OCI-LY7 (cell line): ENCODE measurements around the gene SELENOM. TPM values are rescaled to one million over a fixed set of nuclear protein-coding genes. Genes with fewer than 3 reads are reported as not detected.

ENCODE experiments used
- BruUV-seq: library from RNA; stranded (reverse); fragments of 400-500 nt; replicated peaks from 2 replicates; lab custom pipeline; 2021; lab: Mats Ljungman, UMichigan
- CTCF ChIA-PET: fragments of 300-600 bp; sonication (Branson Sonifier 250); formaldehyde crosslinking; loops from one replicate; lab custom pipeline; 2022; ENCODE audit warnings: antibody characterized with exemption; ENCODE audit not compliant: unreplicated experiment; lab: Charles Lee
- POLR2A ChIA-PET: fragments of 300-600 bp; sonication (Branson Sonifier 250); formaldehyde crosslinking; loops from one replicate; lab custom pipeline; 2022; ENCODE audit warnings: antibody characterized with exemption; lab: Charles Lee
- DNase-seq: peaks from one replicate; pipeline ENCODE4 v3.0.0-alpha.2; 2015; ENCODE audit warnings: low spot score
- H2AFZ ChIP-seq: fragments of 200-600 bp; sonication (generic), shearing (Covaris generic); 2 replicates; pipeline ENCODE4 v1.6.1; 2014; ENCODE audit warnings: mild to moderate bottlenecking, antibody characterized with exemption, low read length, moderate library complexity
- H3K27ac ChIP-seq: fragments of 200-600 bp; sonication (generic); 2 replicates; pipeline ENCODE4 v1.5.1; 2014; ENCODE audit warnings: mixed run types, low read depth, mild to moderate bottlenecking, moderate library complexity, low read length, inconsistent platforms; ENCODE audit not compliant: poor library complexity, severe bottlenecking
- H3K36me3 ChIP-seq: fragments of 200-600 bp; sonication (generic); 2 replicates; pipeline ENCODE4 v1.6.1; 2014; ENCODE audit warnings: mild to moderate bottlenecking, antibody characterized with exemption, low read length, moderate library complexity, mixed read lengths; ENCODE audit not compliant: insufficient read depth
- H3K4me1 ChIP-seq: fragments of 200-600 bp; sonication (generic); 2 replicates; pipeline ENCODE4 v1.5.1; 2014; ENCODE audit warnings: mild to moderate bottlenecking, low read length; ENCODE audit not compliant: insufficient read depth, poor library complexity, severe bottlenecking
- H3K4me2 ChIP-seq: fragments of 200-600 bp; sonication (generic); 2 replicates; pipeline ENCODE4 v1.6.1; 2014; ENCODE audit warnings: mild to moderate bottlenecking, low read length
- H3K4me3 ChIP-seq: fragments of 200-600 bp; sonication (generic); 2 replicates; pipeline ENCODE4 v1.5.1; 2014; ENCODE audit warnings: mild to moderate bottlenecking, low read depth, low read length; ENCODE audit not compliant: poor library complexity, severe bottlenecking
- H3K79me2 ChIP-seq: fragments of 200-600 bp; sonication (generic); 2 replicates; pipeline ENCODE4 v1.6.1; 2016; ENCODE audit warnings: low read depth, mild to moderate bottlenecking, low read length, moderate library complexity, mixed read lengths; ENCODE audit not compliant: insufficient read depth
- H3K9me2 ChIP-seq: fragments of 200-600 bp; sonication (generic); 2 replicates; pipeline ENCODE4 v1.6.1; 2016; ENCODE audit warnings: mild to moderate bottlenecking, low read length, mixed read lengths; ENCODE audit not compliant: insufficient read depth
- H3K9me3 ChIP-seq: fragments of 200-600 bp; sonication (generic); 2 replicates; pipeline ENCODE4 v1.6.1; 2014; ENCODE audit warnings: mild to moderate bottlenecking, mixed run types, low read length, mixed read lengths
- H4K20me1 ChIP-seq: fragments of 200-600 bp; sonication (generic); 2 replicates; pipeline ENCODE4 v1.6.1; 2014; ENCODE audit warnings: mild to moderate bottlenecking, antibody characterized with exemption, low read length, moderate library complexity, mixed read lengths; ENCODE audit not compliant: insufficient read depth
- CTCF ChIP-seq: fragments of 200-600 bp; sonication (generic); conservative IDR thresholded peaks from 2 replicates; pipeline ENCODE4 v1.5.1; 2014; ENCODE audit warnings: mild to moderate bottlenecking, antibody characterized with exemption, low read length, moderate library complexity, mixed read lengths
- EZH2phosphoT487 ChIP-seq: fragments of 200-600 bp; sonication (generic); IDR thresholded peaks from 2 replicates; pipeline ENCODE4 v1.6.1; 2018; ENCODE audit warnings: low read depth, borderline replicate concordance, mild to moderate bottlenecking, mixed run types, antibody characterized with exemption, low read length, moderate library complexity, mixed read lengths
- intact Hi-C: fragments of 100-400 bp; cut with micrococcal nuclease; formaldehyde crosslinking; loops from one replicate; pipeline ENCODE4 v1.10.0; 2022; ENCODE audit not compliant: unreplicated experiment
- total RNA-seq, 2 experiments: library from RNA; depleted of rRNA in 1 of 2; stranded (reverse); fragments of >200 nt in 1 of 2; shearing (Covaris generic) in 1 of 2; gene quantifications; 2 replicates each; pipeline ENCODE4 v1.2.3, GENCODE V29; 2014 to 2022

The SELENOM gene
- total RNA-seq, 2 experiments from 2014 or later = 0.55 to 1.4 TPM

GRCh38 chr22:31087744-31088215, 19.6 kb downstream of the SELENOM start:
- no peak for TF ChIP-seq CTCF
- TF ChIP-seq EZH2phosphoT487 = no peak
- Histone ChIP-seq H3K4me3 (no peak overlapping the region), H4K20me1 (no peaks in the 10 kb centered on the region), H3K27ac (no peak overlapping the region), H3K9me3 (no peaks in the 10 kb centered on the region), H2AFZ (no peak overlapping the region), H3K9me2 (no peaks in the 10 kb centered on the region), H3K79me2 (no peaks in the 10 kb centered on the region; the same call in 1 of the 2 replicates), H3K4me1 (peaks cover 33% of the 10 kb centered on the region), H3K36me3 (no peaks in the 10 kb centered on the region), H3K4me2 (no peak overlapping the region)
- CTCF ChIA-PET = no interaction called here
- DNase-seq = no peak
- BruUV-seq = no TSS peak
- POLR2A ChIA-PET = no interaction called here
- intact Hi-C loops = loop anchor here (2.0 to 10.0 kb wide), 3 partner anchors 143 to 453 kb away; partner anchors contain the start of gene SLC35E4

GRCh38 chr22:31086703-31087330, 20.6 kb downstream of the SELENOM start:
- Histone ChIP-seq H3K79me2 (no peaks in the 10 kb centered on the region; the same call in 1 of the 2 replicates), H3K9me2 (no peaks in the 10 kb centered on the region), H3K4me1 (peaks cover 43% of the 10 kb centered on the region), H4K20me1 (no peaks in the 10 kb centered on the region), H3K9me3 (no peaks in the 10 kb centered on the region), H3K4me2 (no peak overlapping the region), H3K4me3 (no peak overlapping the region), H2AFZ (no peak overlapping the region), H3K27ac (no peak overlapping the region), H3K36me3 (no peaks in the 10 kb centered on the region)
- no peak for DNase-seq
- TF ChIP-seq CTCF (no peak), EZH2phosphoT487 (no peak)
- ChIA-PET CTCF (no interaction called here), POLR2A (interaction anchor here (0.6 kb wide), 1 partner anchor 210 kb away, joined by 3 read pairs; no protein-coding TSS in a partner anchor)
- no TSS peak for BruUV-seq
- intact Hi-C loops = loop anchor here (10.0 kb wide), 1 partner anchor 452 kb away; the partner anchor contains the start of gene SLC35E4

- DNase-seq = no peak
- peak overlapping the region; percentile 95 for H3K4me2 ChIP-seq
Measured at GRCh38 chr22:31085928-31086327, 21.4 kb downstream of the SELENOM start.

More at GRCh38 chr22:31085928-31086327, 21.4 kb downstream of the SELENOM start:
- Histone ChIP-seq H3K9me3 (no peaks in the 10 kb centered on the region), H3K36me3 (no peaks in the 10 kb centered on the region), H3K4me1 (peaks cover 47% of the 10 kb centered on the region), H3K9me2 (no peaks in the 10 kb centered on the region), H4K20me1 (no peaks in the 10 kb centered on the region), H3K27ac (no peak overlapping the region), H2AFZ (no peak overlapping the region), H3K4me3 (no peak overlapping the region), H3K79me2 (no peaks in the 10 kb centered on the region; the same call in 1 of the 2 replicates)
- POLR2A ChIA-PET = interaction anchor here (0.6 kb wide), 1 partner anchor 211 kb away, joined by 3 read pairs; no protein-coding TSS in a partner anchor
- TF ChIP-seq EZH2phosphoT487 (no peak), CTCF (no peak)
- no TSS peak for BruUV-seq
- CTCF ChIA-PET = interaction anchor here (1.7 kb wide), 1 partner anchor 21 kb away, joined by 6 read pairs; no protein-coding TSS in a partner anchor
- intact Hi-C loops = loop anchor here (10.0 kb wide), 1 partner anchor 451 kb away; the partner anchor contains the start of gene SLC35E4
